WERI-Rb-1 (cell line): ENCODE results near the gene LRRC38.
"Not testable (repeated sequence)": the region's sequence is repeated elsewhere in the genome, so short reads cannot be mapped to it uniquely, and the experiment has no call there.

Experiments used
- DNase-seq: peaks from one replicate; pipeline ENCODE4 v3.0.0-alpha.2; 2020
- H3K27ac ChIP-seq: fragments of 250-450 bp; sonication (Bioruptor Pico); 2 replicates; pipeline ENCODE4 v1.5.1; 2020; ENCODE audit warnings: mild to moderate bottlenecking, moderate library complexity
- H3K27me3 ChIP-seq: fragments of 250-450 bp; sonication (Bioruptor Pico); 2 replicates; pipeline ENCODE4 v1.5.1; 2021; ENCODE audit warnings: mild to moderate bottlenecking, low read depth, moderate library complexity; ENCODE audit not compliant: insufficient read depth, severe bottlenecking
- H3K36me3 ChIP-seq: fragments of 250-450 bp; sonication (Bioruptor Pico); 2 replicates; pipeline ENCODE4 v1.5.1; 2020; ENCODE audit warnings: mild to moderate bottlenecking, moderate library complexity
- H3K4me3 ChIP-seq: 2 replicates; pipeline ENCODE4 v1.5.1; 2011; ENCODE audit warnings: low read depth, mild to moderate bottlenecking, control low read depth, low read length
- H3K9me3 ChIP-seq: fragments of 250-450 bp; sonication (Bioruptor Pico); 2 replicates; pipeline ENCODE4 v1.5.1; 2021; ENCODE audit warnings: mild to moderate bottlenecking, moderate library complexity; ENCODE audit not compliant: severe bottlenecking
- TF ChIP-seq, protein P1 (sequence below): IDR thresholded peaks from 2 replicates; pipeline ENCODE4 v1.5.1; 2011; ENCODE audit warnings: low read depth, mild to moderate bottlenecking, control low read depth, inconsistent platforms, low read length

Gene LRRC38

DNA sequence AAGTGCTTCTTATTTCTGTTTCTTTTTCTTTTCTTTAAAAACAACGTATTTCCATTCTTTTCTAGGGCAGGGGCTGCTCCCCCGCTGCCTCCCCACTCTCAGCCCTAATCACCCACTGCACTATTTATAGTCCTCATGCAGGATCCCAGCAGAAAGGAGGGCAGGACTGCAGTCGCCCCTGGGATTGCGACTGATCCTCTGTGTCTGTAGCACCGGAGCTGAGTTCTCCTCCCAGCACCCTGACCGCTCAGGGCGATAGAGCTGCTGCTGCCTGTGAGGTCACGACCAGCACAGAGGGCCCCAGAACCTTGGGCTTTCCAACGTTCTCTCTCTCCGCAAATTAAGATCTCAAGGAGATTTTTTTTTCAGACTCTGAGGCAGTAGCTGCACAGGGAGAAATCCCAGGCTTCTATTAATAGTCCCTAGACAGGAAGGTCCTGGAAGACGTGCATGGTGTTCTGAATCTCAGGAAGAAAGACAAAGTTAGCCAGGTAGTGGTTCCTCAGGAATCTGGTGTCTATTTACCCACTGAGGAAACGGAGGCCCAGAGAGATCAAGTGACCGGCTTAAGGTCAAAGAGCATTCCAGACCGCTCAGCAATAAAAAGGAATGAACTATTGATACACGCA, 56.8 kb downstream of the LRRC38 start:
- H3K9me3 ChIP-seq = peaks cover 3% of the 10 kb centered on the region
- peak; percentile 78 for DNase-seq
- H3K4me3 ChIP-seq = peak overlapping the region; percentile 16
- TF ChIP-seq, protein P1, sequence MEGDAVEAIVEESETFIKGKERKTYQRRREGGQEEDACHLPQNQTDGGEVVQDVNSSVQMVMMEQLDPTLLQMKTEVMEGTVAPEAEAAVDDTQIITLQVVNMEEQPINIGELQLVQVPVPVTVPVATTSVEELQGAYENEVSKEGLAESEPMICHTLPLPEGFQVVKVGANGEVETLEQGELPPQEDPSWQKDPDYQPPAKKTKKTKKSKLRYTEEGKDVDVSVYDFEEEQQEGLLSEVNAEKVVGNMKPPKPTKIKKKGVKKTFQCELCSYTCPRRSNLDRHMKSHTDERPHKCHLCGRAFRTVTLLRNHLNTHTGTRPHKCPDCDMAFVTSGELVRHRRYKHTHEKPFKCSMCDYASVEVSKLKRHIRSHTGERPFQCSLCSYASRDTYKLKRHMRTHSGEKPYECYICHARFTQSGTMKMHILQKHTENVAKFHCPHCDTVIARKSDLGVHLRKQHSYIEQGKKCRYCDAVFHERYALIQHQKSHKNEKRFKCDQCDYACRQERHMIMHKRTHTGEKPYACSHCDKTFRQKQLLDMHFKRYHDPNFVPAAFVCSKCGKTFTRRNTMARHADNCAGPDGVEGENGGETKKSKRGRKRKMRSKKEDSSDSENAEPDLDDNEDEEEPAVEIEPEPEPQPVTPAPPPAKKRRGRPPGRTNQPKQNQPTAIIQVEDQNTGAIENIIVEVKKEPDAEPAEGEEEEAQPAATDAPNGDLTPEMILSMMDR = no peak
- no peaks in the 10 kb centered on the region for H3K27me3 ChIP-seq
- peak overlapping the region; percentile 75 for H3K27ac ChIP-seq
- no peaks in the 10 kb centered on the region for H3K36me3 ChIP-seq

DNA sequence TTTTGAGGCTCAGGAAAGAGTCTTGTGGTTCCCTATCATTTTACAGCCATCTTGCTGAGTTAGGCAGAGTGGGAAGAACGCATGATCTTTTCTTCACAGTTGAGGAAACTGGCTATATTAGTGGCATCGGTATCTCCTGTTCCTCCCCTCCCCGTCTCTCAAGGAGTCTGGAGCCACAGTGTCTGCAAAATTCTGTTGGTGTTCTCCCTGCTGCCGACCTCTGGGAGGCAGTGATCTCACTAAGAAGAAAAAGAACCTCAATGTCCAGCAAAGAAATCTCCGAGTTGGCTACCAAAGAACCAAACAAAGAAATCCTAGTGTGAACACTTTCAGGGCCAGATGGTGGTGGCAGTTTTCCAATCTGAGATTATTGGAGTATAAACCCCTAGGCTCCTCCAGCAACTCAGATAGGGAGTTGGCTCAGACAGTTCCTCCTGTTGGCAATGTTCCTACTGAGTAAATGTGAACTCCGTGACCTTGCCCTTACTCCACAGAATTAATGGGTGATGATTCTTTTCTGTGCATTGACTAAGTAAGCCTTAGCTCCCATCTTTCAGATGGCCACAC, 62.3 kb downstream of the LRRC38 start:
- Histone ChIP-seq H3K4me3 (no peak overlapping the region), H3K27ac (peak overlapping the region; percentile 48), H3K36me3 (no peaks in the 10 kb centered on the region), H3K9me3 (peaks cover 3% of the 10 kb centered on the region), H3K27me3 (no peaks in the 10 kb centered on the region)
- DNase-seq = peak; percentile 70
- TF ChIP-seq, protein P1 = peak; percentile 42; the same call in 1 of the 2 replicates

DNA sequence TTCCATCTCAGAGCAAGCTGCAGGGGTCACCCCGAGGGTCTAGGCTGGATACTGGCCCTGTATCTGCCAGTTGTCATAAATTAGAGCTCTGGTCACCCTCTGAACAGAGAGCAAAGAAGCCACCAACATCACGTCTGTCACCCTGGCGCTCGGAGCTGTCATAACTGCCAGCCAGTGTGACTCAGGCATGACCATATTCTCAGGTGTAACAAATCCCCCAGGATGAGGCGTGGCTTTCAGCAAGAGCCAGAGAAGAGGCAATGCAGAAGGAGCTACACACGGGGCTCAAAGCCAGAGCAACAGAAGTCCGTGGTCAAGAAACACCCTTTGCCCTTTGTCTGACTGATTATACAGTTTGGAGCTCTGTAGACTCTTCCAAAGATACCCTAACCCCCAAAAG, 63.6 kb downstream of the LRRC38 start:
- TF ChIP-seq, protein P1 = no peak

DNA sequence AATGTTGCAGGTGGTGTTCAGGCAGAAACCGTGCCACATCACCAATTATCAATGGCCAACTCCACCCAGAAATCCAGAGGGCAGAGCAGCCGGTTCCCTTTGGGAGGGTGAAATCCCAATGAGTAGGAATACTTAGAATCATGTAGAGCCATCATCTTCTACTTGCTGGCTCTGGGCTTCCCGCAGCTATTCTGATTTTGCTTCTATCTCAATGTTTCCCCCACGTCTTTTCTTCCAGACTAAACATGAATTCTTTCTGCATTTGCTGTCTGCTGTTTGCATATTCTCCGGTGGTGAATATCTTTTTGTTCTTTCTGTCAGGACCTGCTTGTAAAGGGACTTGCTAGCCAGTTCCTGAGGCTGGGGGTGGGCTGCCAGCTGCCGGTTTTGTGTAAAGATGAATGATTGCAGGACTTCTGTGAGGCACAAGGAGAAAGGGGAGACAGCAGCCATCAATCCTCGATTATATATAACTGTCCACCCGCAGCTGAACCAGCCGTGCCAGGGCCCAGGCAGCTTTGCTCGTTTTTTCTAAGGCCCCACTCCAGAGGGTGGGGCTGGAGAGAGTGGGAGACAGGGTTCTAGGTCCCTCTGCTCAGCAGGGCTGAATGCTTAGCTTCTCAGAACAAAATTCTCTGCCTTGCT, 70.3 kb downstream of the LRRC38 start:
- no peaks in the 10 kb centered on the region for H3K27me3 ChIP-seq
- no peaks in the 10 kb centered on the region for H3K36me3 ChIP-seq
- no peak overlapping the region for H3K27ac ChIP-seq
- TF ChIP-seq, protein P1 = no peak
- no peaks in the 10 kb centered on the region for H3K9me3 ChIP-seq
- no peak overlapping the region for H3K4me3 ChIP-seq
- DNase-seq = no peak

More for the DNA sequence above, 63.6 kb downstream of the LRRC38 start:
- no peak for DNase-seq
- H3K4me3 ChIP-seq = no peak overlapping the region
- no peaks in the 10 kb centered on the region for H3K27me3 ChIP-seq
- no peaks in the 10 kb centered on the region for H3K36me3 ChIP-seq
- H3K9me3 ChIP-seq = peaks cover 3% of the 10 kb centered on the region
- H3K27ac ChIP-seq = no peak overlapping the region; the same call in 1 of the 2 replicates

DNA sequence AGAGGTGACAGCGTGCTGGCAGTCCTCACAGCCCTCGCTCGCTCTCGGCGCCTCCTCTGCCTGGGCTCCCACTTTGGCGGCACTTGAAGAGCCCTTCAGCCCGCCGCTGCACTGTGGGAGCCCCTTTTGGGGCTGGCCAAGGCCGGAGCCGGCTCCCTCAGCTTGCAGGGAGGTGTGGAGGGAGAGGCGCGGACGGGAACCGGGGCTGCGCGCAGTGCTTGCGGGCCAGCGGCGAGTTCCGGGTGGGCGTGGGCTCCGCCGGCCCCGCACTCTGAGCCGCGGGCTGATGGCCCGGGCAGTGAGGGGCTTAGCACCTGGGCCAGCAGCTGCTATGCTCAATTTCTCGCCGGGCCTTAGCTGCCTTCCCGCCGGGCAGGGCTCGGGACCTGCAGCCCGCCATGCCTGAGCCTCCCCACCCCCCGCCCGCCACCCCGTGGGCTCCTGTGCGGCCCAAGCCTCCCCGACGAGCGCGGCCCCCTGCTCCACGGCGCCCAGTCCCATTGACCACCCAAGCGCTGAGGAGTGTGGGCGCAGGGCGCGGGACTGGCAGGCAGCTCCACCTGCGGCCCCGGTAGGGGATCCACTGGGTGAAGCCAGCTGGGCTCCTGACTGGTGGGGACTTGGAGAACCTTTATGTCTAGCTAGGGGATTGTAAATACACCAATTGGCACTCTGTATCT, 74.6 kb downstream of the LRRC38 start:
- not testable (repeated sequence) for H3K4me3 ChIP-seq, H3K9me3 ChIP-seq, H3K27ac ChIP-seq, H3K36me3 ChIP-seq, DNase-seq, H3K27me3 ChIP-seq

DNA sequence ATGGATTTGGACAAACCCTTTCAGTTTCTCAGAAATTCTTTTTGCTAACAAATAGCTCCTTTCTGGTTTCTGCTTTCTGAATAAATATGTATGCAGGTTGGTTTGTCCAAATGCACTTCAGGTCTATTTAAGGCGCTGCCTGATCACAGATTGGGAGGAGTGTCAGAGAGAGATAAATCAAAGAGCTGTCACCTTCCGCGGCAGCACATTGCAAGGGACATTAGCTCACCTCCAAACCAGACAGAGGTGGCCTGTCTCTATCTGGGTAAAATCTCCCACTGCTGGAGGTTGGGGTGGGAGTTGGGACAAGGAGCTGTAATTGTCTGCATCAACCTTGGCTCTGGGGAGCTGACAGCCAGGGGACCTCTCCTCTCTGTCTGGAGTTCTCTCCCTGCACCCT, 78.3 kb downstream of the LRRC38 start:
- TF ChIP-seq, protein P1 = no peak
- no peak overlapping the region; the same call in 1 of the 2 replicates for H3K27ac ChIP-seq
- no peak overlapping the region for H3K4me3 ChIP-seq
- H3K27me3 ChIP-seq = no peaks in the 10 kb centered on the region
- peaks cover 9% of the 10 kb centered on the region for H3K9me3 ChIP-seq
- no peaks in the 10 kb centered on the region for H3K36me3 ChIP-seq
- DNase-seq = peak; percentile 60

DNA sequence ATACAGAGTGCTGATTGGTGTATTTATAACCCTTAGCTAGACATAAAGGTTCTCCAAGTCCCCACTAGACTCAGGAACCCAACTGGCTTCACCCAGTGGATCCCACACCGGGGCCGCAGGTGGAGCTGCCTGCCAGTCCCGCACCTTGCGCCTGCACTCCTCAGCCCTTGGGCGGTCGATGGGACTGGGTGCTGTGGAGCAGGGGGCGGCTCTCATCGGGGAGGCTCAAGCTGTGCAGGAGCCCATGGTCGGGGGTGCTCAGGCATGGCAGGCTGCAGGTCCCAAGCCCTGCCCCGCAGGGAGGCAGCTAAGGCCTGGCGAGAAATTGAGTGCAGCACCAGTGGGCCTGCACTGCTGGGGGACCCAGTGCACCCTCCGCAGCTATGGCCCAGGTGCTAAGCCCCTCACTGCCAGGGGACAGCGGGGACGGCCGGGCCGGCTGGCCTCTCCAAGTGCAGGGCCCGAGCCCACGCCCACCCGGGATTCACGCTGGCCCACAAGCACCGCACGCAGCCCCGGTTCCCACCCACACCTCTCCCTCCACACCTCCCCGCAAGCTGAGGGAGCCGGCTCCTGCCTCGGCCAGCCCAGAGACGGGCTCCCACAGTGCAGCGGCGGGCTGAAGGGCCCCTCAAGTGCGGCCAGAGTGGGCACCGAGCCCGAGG, 80.0 kb downstream of the LRRC38 start:
- DNase-seq, H3K27me3 ChIP-seq, H3K27ac ChIP-seq, H3K4me3 ChIP-seq, H3K9me3 ChIP-seq, H3K36me3 ChIP-seq: not testable (repeated sequence)
